Ammon's horn (tissue), 1 donor: ENCODE results near the gene LBR.
"Not testable (repeated sequence)": the region's sequence is repeated elsewhere in the genome, so short reads cannot be mapped to it uniquely, and the experiment has no call there.

Source experiments
- DNase-seq: peaks from one replicate; pipeline ENCODE4 v3.0.0-alpha.2; 2016; ENCODE audit warnings: low spot score

Gene LBR

DNA sequence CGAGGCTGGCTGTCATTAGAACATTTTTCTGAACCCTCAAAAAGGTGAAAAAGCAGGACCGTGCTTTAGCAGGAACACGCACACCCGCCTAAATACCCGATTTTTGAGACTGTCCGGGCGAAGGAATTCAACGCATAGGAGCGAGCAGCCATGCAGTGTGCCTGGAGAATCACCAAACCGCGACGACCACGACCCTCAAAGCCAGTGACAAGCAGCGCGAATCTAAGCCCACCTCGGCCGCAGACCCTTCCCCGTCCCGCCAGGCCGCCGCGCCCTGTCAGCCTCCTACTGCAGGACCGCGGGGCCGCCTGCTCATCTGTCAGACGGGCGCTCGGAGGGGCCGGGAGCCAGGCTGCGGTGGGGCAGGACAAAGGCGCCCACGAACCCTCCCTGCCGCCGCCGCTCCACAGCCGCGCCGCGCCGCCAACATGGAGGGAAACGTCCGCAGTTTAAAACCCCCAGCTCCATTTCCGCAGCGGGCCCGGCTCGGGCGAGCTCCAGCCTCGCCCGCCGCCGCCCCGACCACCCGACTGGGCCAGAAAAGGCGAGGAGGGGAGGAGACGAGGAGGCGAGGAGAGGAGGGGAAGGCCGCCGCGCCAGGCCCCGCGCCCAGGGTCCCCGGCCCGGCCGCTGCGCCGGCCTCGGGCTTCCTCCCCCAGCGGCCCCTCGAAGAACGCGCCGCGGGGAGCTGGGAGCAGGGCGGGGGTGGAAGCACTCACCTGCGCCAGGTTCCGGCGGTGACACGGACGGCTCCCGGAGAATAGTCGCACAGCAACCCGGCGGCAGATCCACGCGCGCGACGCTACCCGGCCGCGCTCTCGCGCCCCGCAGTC lies at the start of gene LBR:
Gene LBR (minus strand): TSS at position 804 of the 833 bp plus-strand sequence. CDS start 3,963 bp downstream, outside the sequence.
- peak; percentile 38 for DNase-seq

DNA sequence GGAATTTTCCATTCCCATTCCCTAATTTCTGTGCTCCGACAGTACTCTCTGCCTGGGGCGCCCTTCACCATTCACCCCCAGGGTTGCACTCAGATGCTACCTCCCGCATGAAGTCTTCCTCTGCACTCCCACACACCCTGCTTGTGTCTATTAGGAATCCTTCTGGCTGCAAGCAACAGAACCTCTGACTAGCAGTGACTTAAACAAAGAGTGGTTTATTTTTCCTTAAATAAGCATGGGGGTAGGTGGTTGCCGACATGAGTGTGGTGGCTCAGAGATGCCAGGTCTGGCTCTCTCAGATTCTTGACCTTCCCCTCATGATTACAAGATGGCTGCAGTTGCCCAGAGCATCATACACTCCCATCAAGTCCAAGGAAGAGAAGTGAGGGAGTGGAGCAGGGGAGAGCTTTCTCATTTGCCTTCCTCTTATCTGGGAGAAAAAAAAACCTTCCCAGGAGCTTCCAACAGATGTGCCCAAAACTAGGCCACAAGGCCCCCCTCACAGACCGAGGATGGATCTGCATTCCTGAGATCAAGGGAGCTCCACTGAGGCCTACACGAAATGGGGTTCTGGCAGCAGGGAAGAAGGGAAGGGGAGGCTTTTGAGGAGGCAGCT lies 49.6 kb upstream of the LBR start:
- no peak for DNase-seq

GRCh38 chr1:225476538-225476988 lies 48.7 kb upstream of the LBR start:
- DNase-seq = no peak

GRCh38 chr1:225476100-225476511 lies 48.3 kb upstream of the LBR start:
- no peak for DNase-seq

GRCh38 chr1:225474986-225475820 lies 47.4 kb upstream of the LBR start:
- peak; percentile 73 for DNase-seq

- no peak for DNase-seq
These were observed 46.7 kb upstream of the LBR start for GRCh38 chr1:225474439-225474985.

GRCh38 chr1:225473676-225474438 lies 46.0 kb upstream of the LBR start:
- DNase-seq = not testable (repeated sequence)

GRCh38 chr1:225473266-225473665 lies 45.4 kb upstream of the LBR start:
- not testable (repeated sequence) for DNase-seq

- no peak for DNase-seq
These were observed 43.8 kb upstream of the LBR start for GRCh38 chr1:225471453-225472301.

GRCh38 chr1:225471109-225471452 lies 43.2 kb upstream of the LBR start:
- DNase-seq = no peak

DNA sequence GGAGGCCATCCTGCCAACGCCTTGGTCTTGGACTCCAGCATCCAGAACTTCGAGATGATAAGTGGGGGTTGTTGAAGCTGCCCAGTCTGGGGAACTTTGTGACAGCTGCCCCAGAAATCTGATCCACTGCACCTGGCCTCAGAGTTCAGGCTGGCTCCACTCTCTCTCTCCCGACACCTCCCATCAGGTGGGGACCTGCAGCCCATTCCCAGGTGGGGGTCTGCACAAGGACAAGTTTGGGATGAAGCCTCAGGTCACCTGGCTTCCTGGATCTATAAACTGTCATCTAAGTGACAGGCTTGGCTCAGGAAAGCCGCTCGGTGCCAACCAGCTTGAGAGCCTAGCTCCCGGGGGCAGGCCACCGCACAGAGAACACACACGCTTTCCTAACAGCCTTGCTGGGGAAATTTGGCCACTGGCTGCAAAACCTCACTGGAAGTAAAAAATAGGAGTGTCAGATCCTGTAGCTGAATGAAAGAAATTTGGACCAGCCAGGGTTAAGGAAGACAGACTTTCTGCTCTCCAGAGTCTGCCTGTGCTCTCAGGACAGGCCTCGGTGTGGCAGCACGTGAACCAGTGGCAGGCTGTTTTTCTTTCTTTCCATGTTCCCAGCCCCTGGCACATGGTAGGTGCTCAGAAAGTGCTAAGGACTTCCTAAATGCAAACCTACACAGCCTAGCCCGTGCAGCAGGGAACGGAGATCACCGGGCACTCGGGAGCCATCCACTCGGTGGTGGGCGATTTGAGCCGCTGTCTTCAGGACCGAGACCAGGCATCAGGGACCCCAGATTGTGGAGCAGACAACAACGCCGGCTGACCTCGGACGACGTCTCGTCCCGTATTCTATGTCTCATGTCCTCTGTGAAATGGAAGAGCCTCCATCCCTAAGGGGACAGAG lies 42.6 kb upstream of the LBR start:
- no peak for DNase-seq

GRCh38 chr1:225469051-225469450 lies 41.2 kb upstream of the LBR start:
- DNase-seq = no peak

GRCh38 chr1:225468270-225469020 lies 40.6 kb upstream of the LBR start:
- DNase-seq = no peak

- peak; percentile 67 for DNase-seq
These were observed 39.6 kb upstream of the LBR start for GRCh38 chr1:225467193-225468020.

DNA sequence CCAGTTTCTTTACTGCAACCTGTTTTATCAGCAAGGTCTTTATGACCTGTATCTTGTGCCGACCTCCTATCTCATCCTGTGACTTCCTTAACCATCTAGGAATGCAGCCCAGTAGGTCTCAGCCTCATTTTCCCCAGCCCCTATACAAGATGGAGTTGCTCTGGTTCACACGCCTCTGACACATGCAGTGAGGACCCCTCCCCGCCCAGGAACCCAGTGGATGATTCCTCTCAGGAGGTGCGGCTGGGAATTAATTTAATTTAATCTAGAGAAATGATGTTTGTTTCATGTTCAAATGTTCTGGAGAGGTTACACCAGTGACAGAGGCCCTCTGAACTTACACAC lies 39.0 kb upstream of the LBR start:
- DNase-seq = no peak

DNA sequence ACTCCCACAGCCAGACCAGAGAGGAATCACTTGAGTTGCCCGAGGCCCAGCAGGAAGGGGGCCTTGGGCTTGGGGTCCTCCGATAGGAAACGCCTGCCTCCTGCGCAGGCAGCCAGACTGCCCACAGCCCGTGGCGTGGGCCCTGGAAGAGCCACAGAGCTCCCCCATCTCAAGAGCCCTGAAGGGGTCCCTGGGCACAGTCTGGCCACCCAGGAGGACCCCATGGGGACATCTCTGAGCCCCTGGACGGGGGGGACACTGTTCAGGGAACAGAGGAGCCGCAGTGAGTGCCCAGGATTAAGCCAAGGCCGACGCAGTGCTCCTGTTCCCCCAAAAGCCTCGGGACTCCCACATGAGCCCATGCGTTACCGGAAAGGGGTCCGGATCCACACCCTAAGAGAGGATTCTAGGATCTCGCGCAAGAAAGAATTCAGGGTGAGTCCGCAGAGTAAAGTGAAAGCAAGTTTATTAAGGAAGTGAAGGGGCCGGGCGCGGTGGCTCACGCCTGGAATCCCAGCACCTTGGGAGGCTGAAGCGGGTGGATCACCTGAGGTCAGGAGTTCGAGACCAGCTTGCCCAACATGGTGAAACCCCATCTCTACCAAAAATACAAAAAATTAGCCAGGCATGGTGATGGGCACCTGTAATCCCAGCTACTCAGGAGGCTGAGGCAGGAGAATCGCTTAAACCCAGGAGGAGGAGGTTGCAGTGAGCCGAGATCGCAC lies 38.1 kb upstream of the LBR start:
- DNase-seq = no peak
